Keratinocyte (primary cell): Measurements from ENCODE around the gene ALK. TPM values are rescaled to one million over a fixed set of nuclear protein-coding genes. Genes with fewer than 3 reads are reported as not detected.

Source experiments
- DNase-seq: peaks from one replicate; pipeline ENCODE4 v3.0.0-alpha.2; 2011; ENCODE audit warnings: low read depth, missing footprints, low spot score
- FAIRE-seq: peaks from 2 replicates; lab custom pipeline; 2011; peaks lifted over from hg19 to GRCh38; lab: Jason Lieb, UNC
- H2AFZ ChIP-seq: 2 replicates; pipeline ENCODE4 v1.6.0; 2012; ENCODE audit warnings: low read length, control low read depth, inconsistent platforms; ENCODE audit not compliant: control insufficient read depth
- H3K27ac ChIP-seq: 2 replicates; pipeline ENCODE4 v1.5.1; 2011; ENCODE audit warnings: low read length; ENCODE audit not compliant: control insufficient read depth, insufficient read depth
- H3K27me3 ChIP-seq: 3 replicates; pipeline ENCODE4 v1.6.0; 2011; ENCODE audit warnings: low read length; ENCODE audit not compliant: control insufficient read depth, insufficient read depth; ENCODE audit errors: extremely low read depth
- H3K36me3 ChIP-seq, 2 experiments: 2 replicates in 1 of 2; 3 replicates in 1 of 2; pipeline ENCODE4 v1.5.1; 2011; ENCODE audit warnings: low read length in 2 of 2, mild to moderate bottlenecking in 1 of 2; ENCODE audit not compliant: control insufficient read depth in 2 of 2, insufficient read depth in 2 of 2; ENCODE audit errors: extremely low read depth in 1 of 2
- H3K4me1 ChIP-seq: 3 replicates; pipeline ENCODE4 v1.5.1; 2011; ENCODE audit warnings: low read length; ENCODE audit not compliant: control insufficient read depth, insufficient read depth; ENCODE audit errors: extremely low read depth
- H3K4me2 ChIP-seq: 3 replicates; pipeline ENCODE4 v1.6.0; 2011; ENCODE audit warnings: low read depth, low read length; ENCODE audit not compliant: control insufficient read depth, insufficient read depth; ENCODE audit errors: extremely low read depth
- H3K4me3 ChIP-seq, 3 experiments: fragments of 200-600 bp in 1 of 3; sonication (generic) in 1 of 3; 2 replicates in 2 of 3; 3 replicates in 1 of 3; pipeline ENCODE4 v1.5.1; 2011 to 2016; ENCODE audit warnings: low read length in 3 of 3, mild to moderate bottlenecking in 3 of 3, control low read depth in 2 of 3, inconsistent platforms in 1 of 3, low read depth in 1 of 3, mixed read lengths in 1 of 3, mixed run types in 1 of 3, moderate library complexity in 1 of 3; ENCODE audit not compliant: control insufficient read depth in 2 of 3, insufficient read depth in 2 of 3; ENCODE audit errors: extremely low read depth in 1 of 3
- H3K79me2 ChIP-seq: 2 replicates; pipeline ENCODE4 v1.6.0; 2012; ENCODE audit warnings: low read length; ENCODE audit not compliant: control insufficient read depth, insufficient read depth
- H3K9ac ChIP-seq: 3 replicates; pipeline ENCODE4 v1.6.0; 2011; ENCODE audit warnings: low read length; ENCODE audit not compliant: control insufficient read depth, insufficient read depth; ENCODE audit errors: extremely low read depth
- H3K9me1 ChIP-seq: 3 replicates; pipeline ENCODE4 v1.6.0; 2011; ENCODE audit warnings: low read length; ENCODE audit not compliant: control insufficient read depth, insufficient read depth; ENCODE audit errors: extremely low read depth
- H3K9me3 ChIP-seq: 2 replicates; pipeline ENCODE4 v1.5.1; 2012; ENCODE audit warnings: low read depth, low read length; ENCODE audit not compliant: control insufficient read depth
- H4K20me1 ChIP-seq: 3 replicates; pipeline ENCODE4 v1.6.0; 2011; ENCODE audit warnings: low read length; ENCODE audit not compliant: control insufficient read depth, insufficient read depth; ENCODE audit errors: extremely low read depth
- EZH2 ChIP-seq: IDR thresholded peaks from one replicate; pipeline ENCODE4 v1.6.1; 2012; ENCODE audit warnings: inconsistent platforms, mild to moderate bottlenecking, low read length, moderate library complexity
- dilution Hi-C: fragments of 300-500 bp; cut with MboI; formaldehyde crosslinking; loops from one replicate; pipeline ENCODE4 v1.7.0; 2020; ENCODE audit warnings: low sequenced_read_pairs; ENCODE audit not compliant: extremely low pct_ligation_motif_present
- polyA plus RNA-seq, 5 experiments: library from polyadenylated mRNA; depleted of rRNA in 3 of 5; stranded (reverse) in 3 of 5; stranded (forward) in 1 of 5; unstranded in 1 of 5; fragments of >200 nt; gene quantifications; 1 replicate in 1 of 5; 2 replicates in 3 of 5; 3 replicates in 1 of 5; pipeline versions ENCODE4 v1.2.1 to v1.2.3, GENCODE V29; 2011 to 2012; ENCODE audit warnings: missing spikeins in 2 of 5, low read depth in 1 of 5, low replicate concordance in 1 of 5
- TF ChIP-seq, protein P1 (sequence below), 3 experiments: IDR thresholded peaks in 1 of 3; conservative IDR thresholded peaks in 1 of 3; optimal IDR thresholded peaks in 1 of 3; 2 replicates in 2 of 3; 3 replicates in 1 of 3; pipeline versions ENCODE3 to v1.5.1; 2011; ENCODE audit warnings: low read length in 3 of 3, mild to moderate bottlenecking in 3 of 3, moderate library complexity in 2 of 3, control low read depth in 1 of 3, inconsistent platforms in 1 of 3; ENCODE audit not compliant: insufficient read depth in 2 of 3; ENCODE audit errors: extremely low read depth in 1 of 3

ALK gene
- polyA plus RNA-seq, 1 donor (not counting 4 experiments of a cell fraction or from before 2014, with no cell fraction given), result not detected

DNA sequence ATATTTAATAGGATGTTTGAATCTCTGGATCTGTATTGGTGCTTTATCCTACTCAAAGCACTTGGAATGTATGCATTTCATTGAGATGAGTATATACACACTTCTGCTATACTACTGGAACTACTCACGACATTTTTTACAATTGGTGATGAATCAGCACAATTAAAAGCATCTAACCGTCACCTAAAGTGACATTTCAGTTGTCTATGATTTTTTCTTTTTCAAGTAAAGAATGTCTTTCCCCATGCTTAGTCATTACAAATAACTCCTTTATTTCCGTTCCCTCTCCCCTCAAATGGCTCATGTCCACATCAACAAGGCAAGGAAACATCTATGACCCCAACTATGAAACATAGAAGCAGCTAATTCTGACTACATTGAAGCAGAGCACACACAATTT is 728.9 kb downstream of the ALK start:
- no peak overlapping the region for H3K4me2 ChIP-seq
- TF ChIP-seq EZH2, result no peak
- TF ChIP-seq, protein P1, sequence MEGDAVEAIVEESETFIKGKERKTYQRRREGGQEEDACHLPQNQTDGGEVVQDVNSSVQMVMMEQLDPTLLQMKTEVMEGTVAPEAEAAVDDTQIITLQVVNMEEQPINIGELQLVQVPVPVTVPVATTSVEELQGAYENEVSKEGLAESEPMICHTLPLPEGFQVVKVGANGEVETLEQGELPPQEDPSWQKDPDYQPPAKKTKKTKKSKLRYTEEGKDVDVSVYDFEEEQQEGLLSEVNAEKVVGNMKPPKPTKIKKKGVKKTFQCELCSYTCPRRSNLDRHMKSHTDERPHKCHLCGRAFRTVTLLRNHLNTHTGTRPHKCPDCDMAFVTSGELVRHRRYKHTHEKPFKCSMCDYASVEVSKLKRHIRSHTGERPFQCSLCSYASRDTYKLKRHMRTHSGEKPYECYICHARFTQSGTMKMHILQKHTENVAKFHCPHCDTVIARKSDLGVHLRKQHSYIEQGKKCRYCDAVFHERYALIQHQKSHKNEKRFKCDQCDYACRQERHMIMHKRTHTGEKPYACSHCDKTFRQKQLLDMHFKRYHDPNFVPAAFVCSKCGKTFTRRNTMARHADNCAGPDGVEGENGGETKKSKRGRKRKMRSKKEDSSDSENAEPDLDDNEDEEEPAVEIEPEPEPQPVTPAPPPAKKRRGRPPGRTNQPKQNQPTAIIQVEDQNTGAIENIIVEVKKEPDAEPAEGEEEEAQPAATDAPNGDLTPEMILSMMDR (optimal IDR thresholded peaks at IDR 0.05 in 1 of 3, IDR thresholded peaks at IDR 0.05 in 1 of 3, conservative IDR thresholded peaks at IDR 0.05 in 1 of 3; ENCODE audit: extremely low read depth in 1 of 3, insufficient read depth in 2 of 3, low read length in 3 of 3), result no peak
- no peak overlapping the region for H3K4me3 ChIP-seq
- no peak overlapping the region for H3K27ac ChIP-seq
- no peaks in the 10 kb centered on the region for H4K20me1 ChIP-seq
- DNase-seq (no peak), FAIRE-seq (no peak)
- H3K79me2 ChIP-seq, result no peaks in the 10 kb centered on the region
- H2AFZ ChIP-seq, result no peak overlapping the region
- no peaks in the 10 kb centered on the region for H3K9me3 ChIP-seq
- no peaks in the 10 kb centered on the region for H3K27me3 ChIP-seq
- no peak overlapping the region for H3K9ac ChIP-seq
- no peaks in the 10 kb centered on the region for H3K4me1 ChIP-seq
- dilution Hi-C loops, result loop anchor here (25.0 kb wide), 1 partner anchor 130 kb away; the partner anchor contains the start of gene PCARE
- H3K36me3 ChIP-seq, result peaks cover 0 to 1% of the 10 kb centered on the region in 2 experiments
- H3K9me1 ChIP-seq, result no peaks in the 10 kb centered on the region

DNA sequence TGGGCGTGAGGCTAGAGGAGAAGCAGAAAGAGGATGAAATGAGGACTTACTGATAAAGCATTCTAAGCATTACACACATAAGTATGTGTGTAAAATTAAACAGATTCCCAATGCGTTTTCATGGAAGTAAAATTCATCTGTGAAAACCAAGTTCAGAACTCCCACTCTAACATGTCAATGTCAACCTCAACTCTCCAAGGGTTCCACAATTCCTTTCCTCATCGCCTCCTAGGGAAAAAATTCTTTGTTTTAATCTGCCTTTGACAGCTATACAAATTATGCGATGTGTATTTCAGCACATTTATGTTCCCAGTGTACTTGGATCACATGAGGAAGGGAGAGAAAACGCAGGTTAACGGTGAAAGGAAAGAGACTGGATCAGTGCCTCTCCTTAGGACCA is 729.6 kb downstream of the ALK start:
- dilution Hi-C loops, result loop anchor here (25.0 kb wide), 1 partner anchor 130 kb away; the partner anchor contains the start of gene PCARE
- H3K9ac ChIP-seq, result no peak overlapping the region
- H3K4me1 ChIP-seq, result no peaks in the 10 kb centered on the region
- TF ChIP-seq, protein P1 (optimal IDR thresholded peaks at IDR 0.05 in 1 of 3, IDR thresholded peaks at IDR 0.05 in 1 of 3, conservative IDR thresholded peaks at IDR 0.05 in 1 of 3; ENCODE audit: extremely low read depth in 1 of 3, insufficient read depth in 2 of 3, low read length in 3 of 3), result no peak
- TF ChIP-seq EZH2, result no peak
- H3K9me1 ChIP-seq, result no peaks in the 10 kb centered on the region
- H3K27ac ChIP-seq, result no peak overlapping the region
- FAIRE-seq (no peak), DNase-seq (no peak)
- no peaks in the 10 kb centered on the region for H3K27me3 ChIP-seq
- H3K36me3 ChIP-seq, result peaks cover 0 to 4% of the 10 kb centered on the region in 2 experiments
- H3K9me3 ChIP-seq, result no peaks in the 10 kb centered on the region
- no peaks in the 10 kb centered on the region for H4K20me1 ChIP-seq
- no peak overlapping the region for H3K4me2 ChIP-seq
- H3K79me2 ChIP-seq, result no peaks in the 10 kb centered on the region
- no peak overlapping the region for H3K4me3 ChIP-seq
- no peak overlapping the region for H2AFZ ChIP-seq
